Muscle of leg (tissue), 11 donors: ENCODE results near the gene IGF2BP3. TPM values are rescaled to one million over a fixed set of nuclear protein-coding genes. Genes with fewer than 3 reads are reported as not detected.
A peak's percentile ranks its signal among the peaks of the same experiment; 100 is the strongest.
"Not testable (repeated sequence)": the region's sequence is repeated elsewhere in the genome, so short reads cannot be mapped to it uniquely, and the experiment has no call there.

ENCODE experiments used
- DNase-seq: peaks from one replicate; pipeline ENCODE4 v3.0.0; 2013
- H3K27ac ChIP-seq: one replicate; pipeline ENCODE4 v1.5.1; 2013; ENCODE audit warnings: mild to moderate bottlenecking, low read length, control low read depth
- H3K27me3 ChIP-seq: one replicate; pipeline ENCODE4 v1.6.1; 2013; ENCODE audit warnings: low read length; ENCODE audit not compliant: control insufficient read depth, insufficient read depth
- H3K36me3 ChIP-seq: one replicate; pipeline ENCODE4 v1.6.1; 2013; ENCODE audit warnings: low read length; ENCODE audit not compliant: control insufficient read depth, insufficient read depth
- H3K4me1 ChIP-seq: one replicate; pipeline ENCODE4 v1.6.1; 2013; ENCODE audit warnings: low read length; ENCODE audit not compliant: control insufficient read depth, insufficient read depth
- H3K4me3 ChIP-seq: one replicate; pipeline ENCODE4 v1.5.1; 2013; ENCODE audit warnings: low read length, control low read depth
- H3K9me3 ChIP-seq: replicated peaks from 2 replicates; pipeline ENCODE4 v1.6.1; 2013; ENCODE audit warnings: low read depth, low read length; ENCODE audit not compliant: control insufficient read depth
- WGBS: methylation state at CpG from one replicate; pipeline ENCODE4 v1.1.5; 2013; ENCODE audit warnings: missing lambda C conversion rate; ENCODE audit not compliant: insufficient coverage; 5-methylcytosine and 5-hydroxymethylcytosine counted together
- polyA plus RNA-seq, 8 donors: library from polyadenylated mRNA; unstranded; fragments of 120-200 nt; gene quantifications; one replicate each; pipeline versions ENCODE4 v1.2.1 to v1.2.3, GENCODE V29; 2013; ENCODE audit warnings: inconsistent platforms in 1 of 8, low replicate concordance in 1 of 8; ENCODE audit not compliant: insufficient read length in 8 of 8, insufficient read depth in 1 of 8
- total RNA-seq: library from RNA; stranded (reverse); fragments of 120-200 nt; gene quantifications from one replicate; pipeline ENCODE4 v1.2.4, GENCODE V29; 2013

Gene IGF2BP3
- total and polyA plus RNA-seq, 9 donors: 26.2 to 39.2 (median 31.5) TPM

- H3K4me1 ChIP-seq: no peaks in the 10 kb centered on the region
- no peak for DNase-seq
- no peaks in the 10 kb centered on the region for H3K27me3 ChIP-seq
- H3K4me3 ChIP-seq: no peak overlapping the region
- peaks cover 2% of the 10 kb centered on the region for H3K9me3 ChIP-seq
- H3K36me3 ChIP-seq: peaks cover 14% of the 10 kb centered on the region
- WGBS: 83% methylated on average over 3 of the region's 3 CpGs
- H3K27ac ChIP-seq: no peak overlapping the region
Measured at GRCh38 chr7:23405240-23405618, 65.1 kb downstream of the IGF2BP3 start.

- DNase-seq: no peak
- no peaks in the 10 kb centered on the region for H3K4me1 ChIP-seq
- H3K9me3 ChIP-seq: peaks cover 2% of the 10 kb centered on the region
- no peak overlapping the region for H3K27ac ChIP-seq
- peaks cover 13% of the 10 kb centered on the region for H3K36me3 ChIP-seq
- WGBS: no CpG with 5 or more reads among the region's 3 CpGs
- H3K27me3 ChIP-seq: no peaks in the 10 kb centered on the region
- H3K4me3 ChIP-seq: no peak overlapping the region
Measured at GRCh38 chr7:23404546-23405239, 65.6 kb downstream of the IGF2BP3 start.

- no peak overlapping the region for H3K27ac ChIP-seq
- H3K4me3 ChIP-seq: no peak overlapping the region
- peaks cover 13% of the 10 kb centered on the region for H3K36me3 ChIP-seq
- H3K27me3 ChIP-seq: no peaks in the 10 kb centered on the region
- H3K4me1 ChIP-seq: no peaks in the 10 kb centered on the region
- 90% methylated on average over 2 of the region's 5 CpGs for WGBS
- no peak for DNase-seq
- H3K9me3 ChIP-seq: peaks cover 2% of the 10 kb centered on the region
Measured at GRCh38 chr7:23403970-23404369, 66.3 kb downstream of the IGF2BP3 start.

DNA sequence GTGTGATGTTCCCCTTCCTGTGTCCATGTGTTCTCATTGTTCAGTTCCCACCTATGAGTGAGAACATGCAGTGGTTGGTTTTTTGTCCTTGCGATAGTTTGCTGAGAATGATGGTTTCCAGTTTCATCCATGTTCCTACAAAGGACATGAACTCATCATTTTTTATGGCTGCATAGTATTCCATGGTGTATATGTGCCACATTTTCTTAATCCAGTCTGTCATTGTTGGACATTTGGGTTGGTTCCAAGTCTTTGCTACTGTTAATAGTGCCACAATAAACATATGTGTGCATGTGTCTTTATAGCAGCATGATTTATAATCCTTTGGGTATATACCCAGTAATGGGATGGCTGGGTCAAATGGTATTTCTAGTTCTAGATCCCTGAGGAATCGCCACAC, 72.2 kb downstream of the IGF2BP3 start:
- not testable (repeated sequence) for DNase-seq, H3K27me3 ChIP-seq, H3K4me3 ChIP-seq, H3K27ac ChIP-seq, H3K4me1 ChIP-seq, H3K9me3 ChIP-seq
- peaks cover 12% of the 10 kb centered on the region for H3K36me3 ChIP-seq
- no CpG with 5 or more reads among the region's 2 CpGs for WGBS

DNA sequence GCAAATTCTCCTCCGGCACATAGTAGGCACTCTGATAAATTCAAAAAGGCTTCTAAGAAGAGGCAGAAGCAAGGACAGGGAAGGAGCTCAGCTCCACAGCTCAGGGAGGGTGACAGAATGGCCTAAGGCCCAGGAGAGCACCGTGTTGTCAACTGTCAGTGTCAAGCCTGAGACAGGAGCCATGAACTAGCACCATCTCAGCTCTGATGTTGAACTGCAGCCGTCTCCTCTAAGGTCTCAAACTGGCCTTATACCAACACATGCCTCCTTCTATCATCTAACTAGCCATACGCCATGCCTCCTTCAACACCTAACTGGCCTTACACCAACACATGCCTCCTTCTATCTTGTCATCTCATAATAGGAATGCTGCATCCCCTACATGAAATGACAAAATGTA, 73.0 kb downstream of the IGF2BP3 start:
- WGBS: 76% methylated on average over 4 of the region's 4 CpGs
- Histone ChIP-seq H3K9me3 (no peaks in the 10 kb centered on the region), H3K27ac (peak overlapping the region; percentile 69), H3K27me3 (no peaks in the 10 kb centered on the region), H3K36me3 (peaks cover 12% of the 10 kb centered on the region), H3K4me3 (no peak overlapping the region), H3K4me1 (peaks cover 9% of the 10 kb centered on the region)
- no peak for DNase-seq

- WGBS: 70% methylated on average over 1 of the region's 3 CpGs
- Histone ChIP-seq H3K36me3 (peaks cover 12% of the 10 kb centered on the region), H3K4me3 (no peak overlapping the region), H3K27ac (peak overlapping the region; percentile 69), H3K9me3 (no peaks in the 10 kb centered on the region), H3K27me3 (no peaks in the 10 kb centered on the region), H3K4me1 (peaks cover 9% of the 10 kb centered on the region)
- peak; percentile 84 for DNase-seq
Measured at GRCh38 chr7:23396222-23397015, 73.9 kb downstream of the IGF2BP3 start.

DNA sequence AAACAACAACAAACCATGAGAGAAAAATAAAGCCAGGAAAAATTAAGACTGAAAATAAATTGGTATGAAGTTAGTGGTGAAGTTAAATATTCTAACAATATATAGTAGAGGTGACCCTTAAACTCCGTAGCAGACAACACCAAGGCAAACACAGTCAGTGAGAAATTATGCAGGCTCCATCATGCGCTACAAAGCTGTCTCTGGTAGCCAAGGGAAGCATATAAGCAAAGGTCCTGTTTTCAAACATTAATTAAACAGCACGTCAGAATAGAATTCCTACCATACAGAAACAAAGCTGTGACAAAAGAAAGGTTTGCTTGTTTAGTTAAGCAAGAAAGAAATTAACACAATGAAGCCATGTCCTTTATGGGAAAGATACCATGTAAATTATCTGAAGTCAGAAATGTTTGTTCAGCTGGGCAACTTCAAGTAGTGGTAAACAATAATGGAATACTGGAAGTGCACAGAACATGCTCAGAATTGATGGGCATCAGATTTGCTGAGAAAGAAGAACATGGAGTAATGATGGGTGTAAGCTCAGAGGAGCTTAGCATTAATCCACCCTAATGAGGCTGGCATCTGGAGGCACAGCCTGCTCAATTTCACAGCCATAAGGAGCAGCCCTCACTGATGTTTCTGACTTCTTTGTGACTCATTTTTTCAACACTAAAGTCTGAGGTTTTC, 75.7 kb downstream of the IGF2BP3 start:
- H3K27ac ChIP-seq: no peak overlapping the region
- H3K27me3 ChIP-seq: no peaks in the 10 kb centered on the region
- peaks cover 9% of the 10 kb centered on the region for H3K36me3 ChIP-seq
- no peak for DNase-seq
- H3K9me3 ChIP-seq: no peaks in the 10 kb centered on the region
- no peak overlapping the region for H3K4me3 ChIP-seq
- no CpG with 5 or more reads among the region's 3 CpGs for WGBS
- H3K4me1 ChIP-seq: peaks cover 9% of the 10 kb centered on the region

DNA sequence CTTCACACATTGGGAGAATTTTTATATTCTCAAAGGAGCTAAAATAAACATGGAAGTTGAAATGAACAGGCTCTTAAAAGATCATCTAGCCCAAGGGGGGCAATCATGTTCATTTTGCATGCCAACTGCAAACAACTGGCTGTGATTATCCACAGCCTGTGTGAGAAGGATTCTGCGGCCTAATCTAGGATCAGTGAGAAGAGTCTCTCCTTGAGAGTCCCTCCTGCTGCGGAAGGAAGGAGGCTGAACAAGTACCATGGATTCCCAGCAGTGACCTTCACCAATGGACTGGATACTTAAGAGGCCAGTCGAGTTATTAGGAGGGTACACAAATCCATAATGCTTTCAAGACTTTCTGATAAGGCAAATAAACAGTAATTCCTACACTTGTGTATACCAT, 76.7 kb downstream of the IGF2BP3 start:
- H3K36me3 ChIP-seq: peaks cover 9% of the 10 kb centered on the region
- H3K27me3 ChIP-seq: no peaks in the 10 kb centered on the region
- no peak overlapping the region for H3K4me3 ChIP-seq
- no peaks in the 10 kb centered on the region for H3K9me3 ChIP-seq
- peaks cover 9% of the 10 kb centered on the region for H3K4me1 ChIP-seq
- DNase-seq: no peak
- WGBS: 80% methylated on average over 2 of the region's 3 CpGs
- no peak overlapping the region for H3K27ac ChIP-seq

DNA sequence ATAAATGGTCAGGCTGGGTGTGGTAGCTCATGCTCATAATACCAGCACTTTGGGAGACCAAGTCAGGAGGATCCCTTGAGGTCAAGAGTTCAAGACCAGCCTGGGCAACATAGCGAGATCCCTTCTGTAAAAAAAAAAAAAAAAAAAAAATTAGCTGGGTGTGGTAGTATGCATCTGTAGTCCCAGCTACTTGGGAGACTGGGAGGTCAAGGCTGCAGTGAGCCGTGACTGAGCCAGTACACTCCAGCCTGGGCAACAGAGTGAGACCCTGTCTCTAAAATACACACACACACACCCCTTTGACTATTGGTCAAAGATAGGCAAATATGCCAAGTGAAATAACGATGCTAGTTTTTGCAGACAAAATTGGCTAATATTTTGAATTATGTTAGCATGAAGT, 80.6 kb downstream of the IGF2BP3 start:
- no CpG with 5 or more reads among the region's 3 CpGs for WGBS
- no peak overlapping the region for H3K27ac ChIP-seq
- no peaks in the 10 kb centered on the region for H3K4me1 ChIP-seq
- no peaks in the 10 kb centered on the region for H3K9me3 ChIP-seq
- no peaks in the 10 kb centered on the region for H3K27me3 ChIP-seq
- no peak for DNase-seq
- H3K4me3 ChIP-seq: no peak overlapping the region
- peaks cover 13% of the 10 kb centered on the region for H3K36me3 ChIP-seq

- WGBS: 100% methylated on average over 1 of the region's 1 CpG
- no peak for DNase-seq
- Histone ChIP-seq H3K4me3 (no peak overlapping the region), H3K36me3 (peaks cover 4% of the 10 kb centered on the region), H3K27ac (no peak overlapping the region), H3K9me3 (no peaks in the 10 kb centered on the region), H3K27me3 (no peaks in the 10 kb centered on the region), H3K4me1 (no peaks in the 10 kb centered on the region)
Measured at GRCh38 chr7:23387583-23387982, 82.7 kb downstream of the IGF2BP3 start.
